ENCODE measurements around the gene RNF150.

The RNF150 gene

DNA sequence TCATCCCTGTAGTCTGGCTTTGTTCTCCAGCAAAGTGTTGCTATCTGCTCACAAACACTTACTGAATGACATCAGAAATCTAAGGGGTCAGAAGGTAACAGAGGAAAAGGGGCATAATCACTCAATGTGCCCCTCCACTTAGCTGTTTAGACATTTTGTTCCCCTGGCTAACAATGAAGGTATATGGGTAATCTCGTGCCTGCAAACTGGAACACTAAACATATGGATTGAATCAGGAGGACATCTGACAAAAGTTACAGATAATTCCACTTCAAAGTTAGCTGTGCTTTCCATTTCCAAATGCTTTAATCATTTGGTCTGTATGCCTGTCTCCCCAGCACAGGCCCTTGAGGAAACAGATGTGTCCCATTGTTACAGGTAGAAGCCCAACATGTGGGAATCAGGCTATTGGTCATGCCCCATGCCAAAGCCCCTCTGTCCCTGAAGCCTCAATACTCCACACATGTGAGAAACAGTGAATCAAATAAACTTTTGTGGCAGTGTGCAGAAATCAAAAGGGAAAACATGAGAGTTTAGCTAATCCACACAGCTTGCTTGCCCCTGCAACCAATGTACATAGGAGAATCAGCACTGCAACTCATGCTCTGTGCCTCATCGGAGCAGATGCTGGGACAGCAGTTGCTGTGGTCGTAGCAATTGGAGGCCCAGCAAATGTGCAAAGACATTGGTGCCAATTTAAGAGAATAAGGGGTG lies 111.7 kb downstream of the RNF150 start:
- no peak for DNase-seq

DNA sequence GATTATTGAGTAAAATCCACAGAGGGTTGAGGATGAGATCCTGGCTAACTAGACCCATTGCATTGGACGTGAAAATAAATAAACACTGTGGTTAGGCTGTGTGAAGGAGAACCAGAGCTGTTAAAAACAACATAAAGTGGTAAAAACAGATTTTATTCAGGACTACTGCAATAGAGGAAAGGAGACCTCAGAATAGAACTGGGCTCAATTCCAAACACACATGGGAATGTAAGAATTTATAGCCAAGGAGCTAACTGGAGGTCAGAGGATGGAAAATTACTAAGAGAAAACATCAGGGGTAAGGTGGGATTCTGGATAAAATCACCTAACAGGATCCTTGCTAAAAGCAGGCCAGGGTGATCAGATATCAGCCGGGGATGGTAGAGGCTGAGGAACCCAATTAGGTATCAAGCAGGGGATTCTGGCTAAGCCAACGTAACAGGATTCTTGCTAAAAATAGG lies 112.4 kb downstream of the RNF150 start:
- no peak for DNase-seq

DNA sequence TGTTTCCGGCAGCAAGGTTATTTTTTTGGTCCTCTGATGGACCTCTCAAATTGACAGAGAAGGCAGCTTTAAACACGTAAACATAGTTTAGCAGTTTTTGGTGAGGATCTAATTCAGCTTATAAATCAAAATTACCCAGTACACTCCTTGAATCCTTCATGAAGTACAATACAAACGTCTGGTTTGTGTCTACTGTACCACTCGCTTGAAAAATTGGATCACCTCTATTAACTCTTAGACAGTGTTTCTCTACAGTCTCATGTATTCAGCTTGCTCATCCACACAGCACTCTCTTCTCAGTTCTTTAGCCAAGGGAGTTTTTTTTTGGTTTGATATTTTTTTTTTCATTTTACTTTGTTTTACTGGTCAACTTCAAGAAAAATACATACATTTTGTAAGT lies 113.5 kb downstream of the RNF150 start:
- DNase-seq: no peak

- DNase-seq: no peak
These were observed 117.0 kb downstream of the RNF150 start for GRCh38 chr4:141016117-141016798.

DNA sequence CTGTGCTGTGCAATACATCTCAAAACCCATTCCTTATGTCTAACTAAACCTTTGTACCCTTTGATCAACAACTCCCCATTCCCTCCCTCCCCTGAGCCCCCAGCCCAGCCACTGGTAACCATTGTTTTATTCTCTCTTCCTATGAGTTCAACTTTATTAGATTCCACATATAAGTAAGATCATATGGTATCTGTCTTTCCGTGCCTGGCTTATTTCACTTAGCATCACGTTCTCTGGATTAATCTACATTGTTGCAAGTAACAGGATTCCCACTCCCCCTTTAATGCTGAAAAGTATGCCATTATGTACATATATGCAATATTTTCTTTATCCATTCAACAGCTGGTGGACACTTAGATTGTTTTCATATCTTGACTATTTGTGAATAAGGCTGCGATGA lies 119.4 kb downstream of the RNF150 start:
- no peak for DNase-seq

DNA sequence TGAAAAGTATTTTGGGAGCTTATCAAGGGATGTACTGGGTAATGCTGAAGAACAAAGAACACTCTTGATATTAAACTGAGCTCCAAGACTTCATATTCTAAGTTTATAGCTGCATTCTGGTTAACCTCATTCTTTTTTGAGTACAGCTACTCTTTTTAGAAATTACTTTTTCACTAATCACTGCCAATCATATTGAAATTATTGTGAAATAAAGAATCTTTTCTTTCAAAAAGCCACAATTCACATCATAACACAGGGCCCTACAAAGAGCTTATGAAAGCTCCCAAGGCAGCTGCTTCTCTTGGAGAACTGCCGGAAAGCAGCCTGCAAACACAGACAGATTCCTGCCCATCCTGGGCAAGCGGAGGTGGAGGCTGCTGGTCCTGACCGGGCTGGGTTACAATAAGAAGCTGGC lies 121.4 kb downstream of the RNF150 start:
- DNase-seq: no peak

DNA sequence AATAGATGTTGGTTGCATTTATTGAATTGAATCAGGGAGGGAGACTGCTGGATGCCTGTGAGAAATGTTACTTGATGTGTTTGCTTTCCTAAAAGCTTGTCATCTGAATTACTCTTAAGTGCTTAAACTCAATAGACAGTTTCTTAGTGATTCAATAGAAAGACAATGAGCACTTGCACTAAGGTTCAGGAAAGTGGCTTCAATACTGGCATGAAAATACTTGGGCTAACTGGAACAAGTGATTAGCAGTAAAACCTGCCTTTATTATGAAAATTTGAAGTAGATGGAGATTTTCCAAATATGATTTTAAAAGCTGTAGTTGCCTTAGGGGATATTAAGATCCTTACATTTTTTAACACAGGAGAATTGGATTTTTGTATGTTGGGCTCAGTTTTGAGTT lies 123.3 kb downstream of the RNF150 start:
- DNase-seq: no peak

- DNase-seq: no peak
These were observed 124.1 kb downstream of the RNF150 start for GRCh38 chr4:141009129-141009528.

DNA sequence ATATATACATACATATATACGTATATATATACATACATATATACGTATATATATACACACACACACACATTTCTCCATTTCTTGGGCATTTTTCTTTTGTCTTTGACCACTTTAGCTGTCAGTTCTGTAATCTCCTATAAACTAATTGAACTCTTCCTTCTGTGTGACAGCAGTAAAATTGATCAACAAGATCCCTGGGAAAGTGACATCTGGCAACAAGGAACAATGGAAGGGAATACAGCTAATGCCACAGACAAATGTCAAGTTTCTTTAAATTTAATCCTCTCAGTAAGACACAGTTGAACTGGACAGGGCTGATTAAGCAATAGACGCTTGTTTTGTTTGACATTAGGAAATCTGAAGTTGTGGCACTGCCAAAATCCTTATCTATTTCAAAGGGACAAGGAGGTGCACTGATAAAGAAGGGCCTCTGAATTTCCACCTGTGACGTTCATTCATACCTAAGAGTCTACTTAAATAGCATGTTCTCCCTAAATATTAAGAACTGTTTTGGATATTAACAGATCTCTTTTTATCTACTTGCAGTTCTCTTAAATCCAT lies 126.9 kb downstream of the RNF150 start:
- DNase-seq: no peak

DNA sequence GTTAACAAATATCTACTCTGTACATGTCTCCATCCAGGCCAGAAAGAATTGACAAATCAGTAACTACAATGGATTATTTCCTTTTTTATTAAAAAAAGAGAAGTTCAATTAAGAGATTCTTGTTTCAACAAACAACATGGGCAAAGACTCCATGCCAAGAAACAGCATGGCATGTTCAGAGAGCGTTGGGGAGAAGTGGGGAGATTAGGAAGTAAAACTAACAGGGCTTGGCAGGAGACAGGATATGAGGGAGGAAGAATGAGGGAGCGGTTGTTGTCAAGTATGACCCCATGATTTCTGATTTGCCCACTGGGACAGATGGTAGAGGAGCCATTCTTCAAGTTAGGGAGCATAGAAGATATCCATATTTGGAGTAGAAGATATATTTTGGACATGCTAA lies 128.4 kb downstream of the RNF150 start:
- DNase-seq: no peak

DNA sequence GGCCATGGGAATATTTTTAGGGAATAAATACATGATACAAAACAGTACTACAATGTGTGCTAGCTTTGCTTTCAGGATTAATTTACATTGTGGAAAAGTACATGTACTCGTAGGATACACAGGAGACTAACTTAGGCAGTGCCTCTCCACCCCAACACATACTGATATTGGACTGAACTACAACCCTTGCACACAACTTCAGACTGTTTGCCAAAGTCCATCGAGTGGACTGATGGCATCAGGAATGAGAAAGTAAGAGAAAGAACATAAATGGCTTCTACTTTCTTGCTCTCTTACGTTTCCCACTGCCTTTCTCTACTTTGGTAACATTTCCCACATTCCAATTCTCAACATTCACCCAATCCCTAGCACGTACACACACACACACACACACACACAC lies 130.1 kb downstream of the RNF150 start:
- no peak for DNase-seq

GRCh38 chr4:141002323-141002805 lies 130.9 kb downstream of the RNF150 start:
- no peak for DNase-seq

GRCh38 chr4:140996766-140997165 lies 136.5 kb downstream of the RNF150 start:
- DNase-seq: no peak

DNA sequence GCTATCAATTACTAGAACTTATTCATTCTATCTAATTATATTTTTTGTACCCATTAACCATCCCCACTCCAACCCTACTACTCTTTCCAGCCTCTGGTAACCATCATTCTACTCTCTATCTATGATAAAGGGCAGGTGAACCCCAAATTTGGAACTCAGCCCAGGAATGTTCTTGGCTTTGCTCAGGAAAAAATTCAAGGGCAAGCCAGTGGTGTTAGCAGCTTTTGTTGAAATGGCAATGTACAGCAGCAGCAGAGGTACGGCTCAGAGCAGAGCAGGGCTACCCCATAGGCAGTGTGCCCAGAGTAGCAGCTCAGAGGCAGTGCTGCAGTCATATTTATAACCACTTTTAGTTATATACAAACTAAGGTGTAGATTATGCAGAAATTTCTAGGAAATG lies 138.2 kb downstream of the RNF150 start:
- no peak for DNase-seq

DNA sequence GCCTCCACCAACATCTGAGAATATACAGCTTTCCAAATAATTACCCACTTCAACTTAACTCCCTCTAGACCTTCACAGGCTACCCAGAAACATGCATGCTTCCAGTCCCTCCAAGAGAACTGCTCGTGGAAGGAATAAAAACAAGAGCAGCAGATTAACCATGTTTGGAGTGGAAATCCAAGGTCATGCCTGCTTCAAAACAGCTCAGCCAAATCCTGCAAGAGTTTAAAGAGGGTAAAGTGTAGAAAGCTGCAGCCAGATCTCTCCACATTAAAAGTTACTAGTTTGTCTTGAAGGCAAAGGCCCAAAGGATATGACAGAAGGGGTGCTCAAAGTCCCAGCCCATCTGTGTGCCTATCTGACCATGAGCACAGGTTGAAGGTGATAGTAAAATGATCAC lies 139.3 kb downstream of the RNF150 start:
- DNase-seq: no peak

- no peak for DNase-seq
These were observed 139.9 kb downstream of the RNF150 start for GRCh38 chr4:140993370-140993769.

DNA sequence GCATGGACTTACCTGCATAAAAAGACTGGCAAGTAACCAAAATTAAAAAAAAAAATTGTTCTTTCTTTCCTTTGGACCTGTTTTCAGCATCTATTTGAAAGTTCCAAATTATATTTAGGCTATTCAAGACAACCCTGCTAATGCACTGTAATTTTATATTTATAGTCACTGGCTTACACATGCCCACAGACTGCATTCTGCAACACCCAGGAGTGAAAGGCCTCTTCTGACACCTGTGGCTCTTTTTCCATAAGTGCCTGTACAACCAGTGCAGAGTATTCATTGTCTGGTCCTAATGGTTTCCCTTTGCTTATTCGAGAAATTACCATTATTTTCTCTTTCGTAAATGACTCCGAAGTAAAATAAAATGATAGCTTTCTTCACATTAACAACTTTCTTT lies 143.3 kb downstream of the RNF150 start:
- DNase-seq: no peak

- no peak for DNase-seq
These were observed 147.2 kb downstream of the RNF150 start for GRCh38 chr4:140986045-140986444.

- no peak for DNase-seq
These were observed 150.5 kb downstream of the RNF150 start for GRCh38 chr4:140982613-140983340.

- no peak for DNase-seq
These were observed 152.7 kb downstream of the RNF150 start for GRCh38 chr4:140980426-140981200.

DNA sequence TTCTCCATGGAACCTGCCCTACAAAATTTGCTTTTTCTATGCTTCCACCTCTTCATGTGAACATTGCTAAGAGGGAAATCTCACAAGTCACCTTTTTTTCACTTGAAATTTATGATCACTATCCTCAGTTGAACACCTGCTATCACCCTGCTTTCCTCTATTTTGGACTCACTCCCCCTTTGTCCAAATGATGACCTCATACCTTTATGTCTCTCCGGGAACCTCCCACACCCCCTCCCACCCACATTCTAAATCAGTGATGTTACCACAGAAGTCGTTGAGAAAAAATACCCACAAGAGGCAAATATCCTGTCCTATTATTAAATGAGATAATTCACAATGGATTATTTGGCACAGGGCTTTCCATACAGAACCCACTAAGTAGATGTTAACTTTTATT lies 156.5 kb downstream of the RNF150 start:
- no peak for DNase-seq

DNA sequence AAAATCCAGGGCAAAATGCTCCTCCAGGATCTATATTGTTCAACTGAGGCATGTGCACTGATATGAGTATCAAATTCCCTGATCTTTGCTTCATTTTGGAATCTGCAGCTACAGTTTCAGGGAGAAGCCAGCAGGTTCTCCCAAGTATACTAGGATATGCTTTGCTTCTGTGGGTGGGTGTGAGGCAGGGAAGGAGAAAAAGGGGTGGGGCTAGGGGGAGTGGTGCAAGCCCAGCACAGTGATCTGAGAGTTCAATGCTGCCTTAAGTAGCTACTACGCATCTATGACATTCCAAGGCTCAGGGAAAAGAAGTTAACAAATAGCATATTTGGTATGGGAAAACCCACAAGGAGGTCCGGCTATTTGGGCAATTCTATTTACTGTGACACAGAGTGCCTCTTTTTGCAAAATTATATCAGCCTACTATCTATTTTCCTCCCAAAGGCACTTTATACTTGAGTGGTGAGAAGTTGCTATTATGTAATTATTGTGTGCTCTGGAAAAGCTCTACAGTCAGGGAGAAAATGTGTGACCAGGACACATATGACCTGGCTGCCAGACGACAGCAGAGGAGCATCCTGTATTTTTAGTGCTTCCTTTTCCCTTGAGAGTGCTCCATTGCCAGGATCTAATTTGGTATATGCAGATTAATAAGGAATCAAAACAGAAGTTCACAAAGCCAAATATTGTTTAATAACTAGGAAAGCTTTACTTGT lies 162.0 kb downstream of the RNF150 start:
- no peak for DNase-seq
